Spleen (tissue), 7 donors: ENCODE measurements around the gene LRPPRC.

Experiments
- POLR2A ChIP-seq, 3 donors: fragments of 450-650 bp; IDR thresholded peaks; one replicate each; pipeline ENCODE4 v1.5.1; 2017; ENCODE audit warnings: antibody characterized with exemption in 3 of 3, mild to moderate bottlenecking in 1 of 3
- POLR2AphosphoS5 ChIP-seq, 3 donors: sonication (generic); formaldehyde crosslinking; IDR thresholded peaks; one replicate each; pipeline ENCODE4 v1.5.1; 2017; ENCODE audit warnings: antibody characterized with exemption in 3 of 3
- TF ChIP-seq, protein P1 (sequence below), 11 experiments: fragments of 200-600 bp in 7 of 11; fragments of 450-650 bp in 4 of 11; sonication (generic) in 4 of 11; IDR thresholded peaks in 8 of 11; conservative IDR thresholded peaks in 3 of 11; 1 replicate in 7 of 11; 2 replicates in 4 of 11; pipeline versions ENCODE4 v1.4.0 to v1.8.0; 2016 to 2021; ENCODE audit warnings: antibody characterized with exemption in 11 of 11, inconsistent platforms in 4 of 11, mild to moderate bottlenecking in 1 of 11
- donor health status: DM: no; HTN: no; CAD: no; lungs with moderate emphysema.
- donor health status: DM: no; HTN: no; CAD: no.
- donor health status: DM: no; HTN: no; CAD: no.

GRCh38 chr2:43841949-43842865 lies 153.6 kb downstream of the LRPPRC start:
- TF ChIP-seq, protein P1, sequence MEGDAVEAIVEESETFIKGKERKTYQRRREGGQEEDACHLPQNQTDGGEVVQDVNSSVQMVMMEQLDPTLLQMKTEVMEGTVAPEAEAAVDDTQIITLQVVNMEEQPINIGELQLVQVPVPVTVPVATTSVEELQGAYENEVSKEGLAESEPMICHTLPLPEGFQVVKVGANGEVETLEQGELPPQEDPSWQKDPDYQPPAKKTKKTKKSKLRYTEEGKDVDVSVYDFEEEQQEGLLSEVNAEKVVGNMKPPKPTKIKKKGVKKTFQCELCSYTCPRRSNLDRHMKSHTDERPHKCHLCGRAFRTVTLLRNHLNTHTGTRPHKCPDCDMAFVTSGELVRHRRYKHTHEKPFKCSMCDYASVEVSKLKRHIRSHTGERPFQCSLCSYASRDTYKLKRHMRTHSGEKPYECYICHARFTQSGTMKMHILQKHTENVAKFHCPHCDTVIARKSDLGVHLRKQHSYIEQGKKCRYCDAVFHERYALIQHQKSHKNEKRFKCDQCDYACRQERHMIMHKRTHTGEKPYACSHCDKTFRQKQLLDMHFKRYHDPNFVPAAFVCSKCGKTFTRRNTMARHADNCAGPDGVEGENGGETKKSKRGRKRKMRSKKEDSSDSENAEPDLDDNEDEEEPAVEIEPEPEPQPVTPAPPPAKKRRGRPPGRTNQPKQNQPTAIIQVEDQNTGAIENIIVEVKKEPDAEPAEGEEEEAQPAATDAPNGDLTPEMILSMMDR (IDR thresholded peaks at IDR 0.05 in 8 of 11, conservative IDR thresholded peaks at IDR 0.05 in 3 of 11), result no peak
- TF ChIP-seq POLR2A (IDR thresholded peaks at IDR 0.05) (no peak), POLR2AphosphoS5 (IDR thresholded peaks at IDR 0.05) (no peak)
